Measurements from ENCODE around the gene PPCDC. TPM values are rescaled to one million over a fixed set of nuclear protein-coding genes. Genes with fewer than 3 reads are reported as not detected.

Gene PPCDC
- polyA plus RNA-seq, 3 donors = 14.2 to 33.7 (median 18.7) TPM

DNA sequence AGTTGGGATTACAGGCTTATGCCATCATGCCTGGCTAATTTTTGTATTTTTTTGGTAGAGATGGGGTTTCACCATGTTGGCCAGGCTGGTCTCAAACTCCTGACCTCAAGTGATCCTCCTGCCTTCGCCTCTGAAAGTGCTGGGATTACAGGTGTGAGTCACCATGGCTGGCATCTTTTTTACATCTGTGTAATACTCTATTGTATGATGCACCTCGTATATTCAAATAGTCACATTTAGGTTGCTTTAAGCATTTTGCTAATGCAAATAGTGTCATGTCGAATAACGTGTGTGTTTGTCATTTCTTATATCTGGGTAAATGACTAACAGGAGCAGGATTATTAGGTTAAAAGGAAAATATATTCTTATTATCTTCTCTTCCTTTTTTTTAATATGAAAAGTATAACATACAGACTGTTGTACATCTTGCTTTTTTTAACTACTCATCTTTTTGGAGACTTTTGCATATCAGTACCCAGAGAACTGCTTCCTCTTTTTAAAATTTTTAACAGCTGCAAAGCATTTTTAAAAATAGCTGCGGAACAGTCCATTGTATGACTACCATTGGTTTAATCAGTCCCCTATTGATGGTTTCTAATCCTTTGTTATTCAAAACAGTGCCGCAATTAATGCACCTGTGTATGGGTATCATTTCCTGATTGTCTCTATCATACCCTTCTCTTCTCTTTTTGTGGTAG is 14.6 kb upstream of the PPCDC start:
- peak overlapping the region; percentile 17 to 59 for H3K27ac ChIP-seq (ENCODE audit: low read depth in 1 of 2, low read length in 2 of 2)
- H3K27me3 ChIP-seq (ENCODE audit: control insufficient read depth in 2 of 2, insufficient read depth in 2 of 2, low read length in 2 of 2) = no peaks in the 10 kb centered on the region
- Mint-ChIP-seq H3K27ac (peak overlapping the region; percentile 60 to 88 (median 80)), H3K36me3 (no peaks in the 10 kb centered on the region), H3K4me3 (peak overlapping the region; percentile 55 to 82), H3K9me3 (peaks cover 0 to 1% (median 0%) of the 10 kb centered on the region in 7 donors), H3K4me1 (peaks cover 37% of the 10 kb centered on the region), H3K27me3 (ENCODE audit: low read depth in 3 of 3) (peaks cover 0 to 3% (median 0%) of the 10 kb centered on the region in 3 donors)
- no CpG with 5 or more reads among the region's 6 CpGs for WGBS (ENCODE audit: insufficient coverage)
- H3K36me3 ChIP-seq (replicated peaks in 1 of 2; ENCODE audit: control insufficient read depth in 1 of 2, insufficient read depth in 2 of 2, low read length in 2 of 2) = no peaks in the 10 kb centered on the region
- DNase-seq = peak in 2 of 3 donors; percentile 45 to 48
- H2AFZ ChIP-seq (ENCODE audit: insufficient read depth, low read depth, low read length, poor library complexity, severe bottlenecking) = no peak overlapping the region
- H3K79me2 ChIP-seq (ENCODE audit: insufficient read depth, low read length) = no peaks in the 10 kb centered on the region
- peaks cover 26 to 32% of the 10 kb centered on the region in 2 donors for H3K4me1 ChIP-seq (ENCODE audit: control insufficient read depth in 1 of 2, insufficient read depth in 2 of 2, low read length in 2 of 2)
- H3K9me3 ChIP-seq (replicated peaks in 1 of 2; ENCODE audit: control insufficient read depth in 1 of 2, insufficient read depth in 1 of 2, low read length in 2 of 2) = no peaks in the 10 kb centered on the region
- H3K4me3 ChIP-seq (replicated peaks in 1 of 3; ENCODE audit: low read depth in 2 of 3, low read length in 3 of 3) = peak overlapping the region in 1 of 3 experiments; percentile 63
- peak overlapping the region; percentile 67 for H3K4me2 ChIP-seq (replicated peaks; ENCODE audit: extremely low read depth, low read length, poor library complexity, severe bottlenecking)
- H4K20me1 ChIP-seq (ENCODE audit: insufficient read depth, low read length) = no peaks in the 10 kb centered on the region
- intact Hi-C loops (cut with micrococcal nuclease) = no loop called here
- TF ChIP-seq, protein P1, sequence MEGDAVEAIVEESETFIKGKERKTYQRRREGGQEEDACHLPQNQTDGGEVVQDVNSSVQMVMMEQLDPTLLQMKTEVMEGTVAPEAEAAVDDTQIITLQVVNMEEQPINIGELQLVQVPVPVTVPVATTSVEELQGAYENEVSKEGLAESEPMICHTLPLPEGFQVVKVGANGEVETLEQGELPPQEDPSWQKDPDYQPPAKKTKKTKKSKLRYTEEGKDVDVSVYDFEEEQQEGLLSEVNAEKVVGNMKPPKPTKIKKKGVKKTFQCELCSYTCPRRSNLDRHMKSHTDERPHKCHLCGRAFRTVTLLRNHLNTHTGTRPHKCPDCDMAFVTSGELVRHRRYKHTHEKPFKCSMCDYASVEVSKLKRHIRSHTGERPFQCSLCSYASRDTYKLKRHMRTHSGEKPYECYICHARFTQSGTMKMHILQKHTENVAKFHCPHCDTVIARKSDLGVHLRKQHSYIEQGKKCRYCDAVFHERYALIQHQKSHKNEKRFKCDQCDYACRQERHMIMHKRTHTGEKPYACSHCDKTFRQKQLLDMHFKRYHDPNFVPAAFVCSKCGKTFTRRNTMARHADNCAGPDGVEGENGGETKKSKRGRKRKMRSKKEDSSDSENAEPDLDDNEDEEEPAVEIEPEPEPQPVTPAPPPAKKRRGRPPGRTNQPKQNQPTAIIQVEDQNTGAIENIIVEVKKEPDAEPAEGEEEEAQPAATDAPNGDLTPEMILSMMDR (IDR thresholded peaks at IDR 0.05) = no peak
- H3K9ac ChIP-seq (ENCODE audit: insufficient read depth, low read length, poor library complexity, severe bottlenecking) = peak overlapping the region; percentile 36

DNA sequence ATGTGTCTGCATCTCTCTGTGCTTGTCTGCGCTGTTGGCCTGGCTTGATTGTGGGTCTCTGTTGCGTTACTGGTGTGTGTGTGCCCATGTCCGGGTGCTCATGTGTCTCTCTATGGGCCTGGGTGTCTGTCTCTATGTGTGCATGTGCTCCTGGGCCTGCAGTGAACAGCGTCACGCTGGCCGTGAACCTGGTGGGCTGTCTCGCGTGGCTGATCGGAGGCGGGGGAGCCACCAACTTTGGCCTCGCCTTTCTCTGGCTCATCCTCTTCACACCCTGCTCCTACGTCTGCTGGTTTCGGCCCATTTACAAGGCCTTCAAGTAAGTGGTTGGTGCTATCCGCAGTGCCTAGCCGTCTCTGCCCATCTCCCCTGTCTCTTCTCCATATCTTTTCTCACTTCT is 7.0 kb upstream of the PPCDC start:
- no peak for DNase-seq
- Mint-ChIP-seq H3K27ac (no peak overlapping the region), H3K27me3 (ENCODE audit: low read depth in 3 of 3) (peaks cover 0 to 1% (median 0%) of the 10 kb centered on the region in 3 donors), H3K4me1 (peaks cover 8% of the 10 kb centered on the region), H3K36me3 (no peaks in the 10 kb centered on the region), H3K9me3 (peaks cover 0 to 2% (median 0%) of the 10 kb centered on the region in 7 donors), H3K4me3 (no peak overlapping the region)
- TF ChIP-seq, protein P1 (IDR thresholded peaks at IDR 0.05) = no peak
- H2AFZ ChIP-seq (ENCODE audit: insufficient read depth, low read depth, low read length, poor library complexity, severe bottlenecking) = no peak overlapping the region
- H4K20me1 ChIP-seq (ENCODE audit: insufficient read depth, low read length) = no peaks in the 10 kb centered on the region
- no peak overlapping the region for H3K4me2 ChIP-seq (replicated peaks; ENCODE audit: extremely low read depth, low read length, poor library complexity, severe bottlenecking)
- intact Hi-C loops (cut with micrococcal nuclease) = no loop called here
- H3K79me2 ChIP-seq (ENCODE audit: insufficient read depth, low read length) = no peaks in the 10 kb centered on the region
- H3K36me3 ChIP-seq (replicated peaks in 1 of 2; ENCODE audit: control insufficient read depth in 1 of 2, insufficient read depth in 2 of 2, low read length in 2 of 2) = no peaks in the 10 kb centered on the region
- H3K9me3 ChIP-seq (replicated peaks in 1 of 2; ENCODE audit: control insufficient read depth in 1 of 2, insufficient read depth in 1 of 2, low read length in 2 of 2) = no peaks in the 10 kb centered on the region
- no peak overlapping the region for H3K4me3 ChIP-seq (replicated peaks in 1 of 3; ENCODE audit: low read depth in 2 of 3, low read length in 3 of 3)
- H3K27ac ChIP-seq (ENCODE audit: low read depth in 1 of 2, low read length in 2 of 2) = no peak overlapping the region
- 97% methylated on average over 11 of the region's 15 CpGs for WGBS (ENCODE audit: insufficient coverage)
- H3K4me1 ChIP-seq (ENCODE audit: control insufficient read depth in 1 of 2, insufficient read depth in 2 of 2, low read length in 2 of 2) = peaks cover 7% of the 10 kb centered on the region in 2 donors
- H3K9ac ChIP-seq (ENCODE audit: insufficient read depth, low read length, poor library complexity, severe bottlenecking) = no peak overlapping the region
- H3K27me3 ChIP-seq (ENCODE audit: control insufficient read depth in 2 of 2, insufficient read depth in 2 of 2, low read length in 2 of 2) = no peaks in the 10 kb centered on the region

Measured in CD14-positive monocyte (primary cell).